IMR-90 (cell line): ENCODE results near the gene ATM. TPM values are rescaled to one million over a fixed set of nuclear protein-coding genes. Genes with fewer than 3 reads are reported as not detected.

Source experiments
- ATAC-seq: fragments of 200-7000 bp; cut with Tn5 transposase; 2 replicates; pipeline ENCODE4 v1.9.1; 2020; ENCODE audit warnings: low read depth, mild to moderate bottlenecking, moderate library complexity
- BruUV-seq: library from RNA; stranded (reverse); fragments of 400-500 nt; replicated peaks from 2 replicates; lab custom pipeline; 2021; lab: Mats Ljungman, UMichigan
- CTCF ChIA-PET: fragments of 300-600 bp; formaldehyde crosslinking; extraction: SDS; loops from one replicate; lab custom pipeline; 2021; ENCODE audit warnings: antibody characterized with exemption; lab: Yijun Ruan, JAX
- POLR2A ChIA-PET: fragments of 300-600 bp; sonication (Branson Sonifier 250); formaldehyde crosslinking; loops from one replicate; lab custom pipeline; 2022; ENCODE audit warnings: antibody characterized with exemption; ENCODE audit not compliant: unreplicated experiment; lab: Charles Lee
- DNase-seq: peaks from one replicate; pipeline ENCODE4 v3.0.0; 2013
- H2AFZ ChIP-seq: replicated peaks from 2 replicates; pipeline ENCODE3; 2013; ENCODE audit warnings: low read length, mild to moderate bottlenecking; ENCODE audit not compliant: poor library complexity
- H2AK5ac ChIP-seq: 2 replicates; pipeline ENCODE4 v1.6.1; 2013; ENCODE audit warnings: low read depth, low read length, inconsistent platforms
- H2AK9ac ChIP-seq: replicated peaks from 2 replicates; pipeline ENCODE3; 2013; ENCODE audit warnings: mild to moderate bottlenecking, low read depth, low read length, moderate library complexity; ENCODE audit not compliant: poor library complexity
- H2BK120ac ChIP-seq: 2 replicates; pipeline ENCODE4 v1.6.1; 2013; ENCODE audit warnings: low read depth, low read length, inconsistent platforms
- H2BK15ac ChIP-seq: 3 replicates; pipeline ENCODE4 v1.6.1; 2013; ENCODE audit warnings: low read depth, low read length, inconsistent platforms
- H2BK20ac ChIP-seq: 2 replicates; pipeline ENCODE4 v1.6.1; 2013; ENCODE audit warnings: low read depth, mild to moderate bottlenecking, inconsistent platforms, low read length, moderate library complexity
- H2BK5ac ChIP-seq: 2 replicates; pipeline ENCODE4 v1.6.1; 2013; ENCODE audit warnings: mild to moderate bottlenecking, low read depth, low read length, inconsistent platforms; ENCODE audit not compliant: poor library complexity, severe bottlenecking
- H3K14ac ChIP-seq: replicated peaks from 2 replicates; pipeline ENCODE4 v1.6.1; 2013; ENCODE audit warnings: low read depth, low read length, inconsistent platforms
- H3K18ac ChIP-seq: 2 replicates; pipeline ENCODE4 v1.6.1; 2013; ENCODE audit warnings: low read depth, low read length, control low read depth
- H3K23ac ChIP-seq: 2 replicates; pipeline ENCODE4 v1.6.1; 2013; ENCODE audit warnings: low read depth, low read length, inconsistent platforms
- H3K27ac ChIP-seq: 2 replicates; pipeline ENCODE4 v1.5.1; 2013; ENCODE audit warnings: mild to moderate bottlenecking, control low read depth, low read length; ENCODE audit not compliant: insufficient read depth
- H3K27me3 ChIP-seq: 2 replicates; pipeline ENCODE4 v1.6.1; 2013; ENCODE audit warnings: low read length; ENCODE audit not compliant: control insufficient read depth, insufficient read depth
- H3K36me3 ChIP-seq: 2 replicates; pipeline ENCODE4 v1.6.1; 2013; ENCODE audit warnings: low read length, mixed read lengths; ENCODE audit not compliant: control insufficient read depth, insufficient read depth
- H3K4ac ChIP-seq: 2 replicates; pipeline ENCODE4 v1.6.1; 2013; ENCODE audit warnings: low read depth, low read length, inconsistent platforms
- H3K4me1 ChIP-seq: 2 replicates; pipeline ENCODE4 v1.6.1; 2013; ENCODE audit warnings: low read length, mixed read lengths; ENCODE audit not compliant: control insufficient read depth, insufficient read depth
- H3K4me2 ChIP-seq: 2 replicates; pipeline ENCODE4 v1.6.1; 2013; ENCODE audit warnings: low read depth, mild to moderate bottlenecking, control low read depth, low read length, moderate library complexity
- H3K4me3 ChIP-seq: 2 replicates; pipeline ENCODE4 v1.5.1; 2013; ENCODE audit warnings: low read depth, mild to moderate bottlenecking, control low read depth, low read length, moderate library complexity; ENCODE audit not compliant: insufficient read depth
- H3K56ac ChIP-seq: 2 replicates; pipeline ENCODE4 v1.6.1; 2013; ENCODE audit warnings: low read length, inconsistent platforms; ENCODE audit not compliant: insufficient read depth; ENCODE audit errors: extremely low read depth
- H3K79me1 ChIP-seq, 2 experiments: 2 replicates each; pipeline ENCODE4 v1.6.1; 2013; ENCODE audit warnings: low read length in 2 of 2, inconsistent platforms in 1 of 2, low read depth in 1 of 2
- H3K9ac ChIP-seq: 2 replicates; pipeline ENCODE4 v1.6.1; 2013; ENCODE audit warnings: low read depth, low read length, control low read depth
- H3K9me1 ChIP-seq: 2 replicates; pipeline ENCODE4 v1.6.1; 2013; ENCODE audit warnings: low read length, inconsistent platforms; ENCODE audit not compliant: insufficient read depth
- H3K9me3 ChIP-seq: 2 replicates; pipeline ENCODE4 v1.6.1; 2013; ENCODE audit warnings: low read length; ENCODE audit not compliant: control insufficient read depth, insufficient read depth
- H4K20me1 ChIP-seq: 2 replicates; pipeline ENCODE4 v1.6.1; 2013; ENCODE audit warnings: low read length, inconsistent platforms; ENCODE audit not compliant: insufficient read depth
- H4K5ac ChIP-seq: 2 replicates; pipeline ENCODE4 v1.6.1; 2013; ENCODE audit warnings: mild to moderate bottlenecking, low read depth, low read length, control low read depth
- H4K8ac ChIP-seq, 2 experiments: 2 replicates each; pipeline ENCODE4 v1.6.1; 2013; ENCODE audit warnings: low read depth in 2 of 2, low read length in 2 of 2, control low read depth in 1 of 2, inconsistent platforms in 1 of 2
- H4K91ac ChIP-seq: 2 replicates; pipeline ENCODE4 v1.6.1; 2013; ENCODE audit warnings: low read depth, low read length, inconsistent platforms; ENCODE audit not compliant: insufficient read depth
- BHLHE40 ChIP-seq: fragments of 150-350 bp; IDR thresholded peaks from 2 replicates; pipeline ENCODE4 v1.6.1; 2016; ENCODE audit warnings: mild to moderate bottlenecking, low read depth, low read length
- CHD1 ChIP-seq: IDR thresholded peaks from 2 replicates; pipeline ENCODE4 v1.6.1; 2012; ENCODE audit warnings: low read depth, low read length, improper control_type of control experiment
- FOS ChIP-seq: fragments of 150-350 bp; IDR thresholded peaks from 2 replicates; pipeline ENCODE4 v1.6.1; 2016; ENCODE audit warnings: low read depth, low read length
- MAFK ChIP-seq: IDR thresholded peaks from 2 replicates; pipeline ENCODE4 v1.6.1; 2012; ENCODE audit warnings: low read depth, low read length, improper control_type of control experiment
- MAZ ChIP-seq: IDR thresholded peaks from 2 replicates; pipeline ENCODE4 v1.6.1; 2012; ENCODE audit warnings: low read depth, mild to moderate bottlenecking, low read length, improper control_type of control experiment, moderate library complexity, borderline replicate concordance
- MXI1 ChIP-seq: IDR thresholded peaks from 2 replicates; pipeline ENCODE4 v1.6.1; 2012; ENCODE audit warnings: low read depth, mild to moderate bottlenecking, low read length, moderate library complexity, borderline replicate concordance
- NFE2L2 ChIP-seq: fragments of 150-350 bp; IDR thresholded peaks from 2 replicates; pipeline ENCODE4 v1.6.1; 2016; ENCODE audit warnings: low read depth, mild to moderate bottlenecking, low read length
- POLR2A ChIP-seq: IDR thresholded peaks from 2 replicates; pipeline ENCODE4 v1.6.1; 2012; ENCODE audit warnings: mild to moderate bottlenecking, low read depth, low read length
- RAD21 ChIP-seq: IDR thresholded peaks from 2 replicates; pipeline ENCODE4 v1.6.1; 2012; ENCODE audit warnings: low read length, improper control_type of control experiment
- RFX5 ChIP-seq: IDR thresholded peaks from 2 replicates; pipeline ENCODE4 v1.8.0; 2012; ENCODE audit warnings: low read depth, mild to moderate bottlenecking, low read length, moderate library complexity
- SMC3 ChIP-seq: fragments of 150-350 bp; IDR thresholded peaks from 2 replicates; pipeline ENCODE4 v1.6.1; 2016; ENCODE audit warnings: low read depth, mild to moderate bottlenecking, antibody characterized with exemption, low read length, moderate library complexity
- dilution Hi-C: fragments of 300-500 bp; cut with HindIII; formaldehyde crosslinking; loops from one replicate; pipeline ENCODE4 v1.14.3; 2018; ENCODE audit warnings: low sequenced_read_pairs; ENCODE audit not compliant: unreplicated experiment
- in situ Hi-C: fragments of 300-500 bp; cut with MboI; formaldehyde crosslinking; loops from 3 replicates; pipeline ENCODE4 v1.14.3; 2019; ENCODE audit warnings: low sequenced_read_pairs, inconsistent platforms, mixed read lengths
- intact Hi-C: fragments of 100-400 bp; cut with micrococcal nuclease; formaldehyde crosslinking; loops from 2 replicates; pipeline ENCODE4 v1.10.0; 2022
- polyA plus RNA-seq, 3 experiments: library from polyadenylated mRNA; depleted of rRNA; stranded (reverse); fragments of >200 nt; gene quantifications; 2 replicates each; pipeline ENCODE4 v1.2.3, GENCODE V29; 2012; ENCODE audit warnings: low replicate concordance in 1 of 3
- total RNA-seq: library from RNA; depleted of rRNA; stranded (reverse); fragments of >200 nt; gene quantifications from 2 replicates; pipeline ENCODE4 v1.2.3, GENCODE V29; 2012
- TF ChIP-seq, protein P1 (sequence below): fragments of 150-350 bp; IDR thresholded peaks from 2 replicates; pipeline ENCODE4 v1.6.1; 2016; ENCODE audit warnings: low read depth, mild to moderate bottlenecking, low read length, moderate library complexity, borderline replicate concordance
- TF ChIP-seq, protein P2 (sequence below): fragments of 150-350 bp; IDR thresholded peaks from 2 replicates; pipeline ENCODE4 v1.6.1; 2017; ENCODE audit warnings: mild to moderate bottlenecking, antibody characterized with exemption, low read length, low read depth

ATM gene
- total and polyA plus RNA-seq, 2 of the 4 experiments (the other 2 are of a cell fraction), result 18.1 to 30.6 TPM

DNA sequence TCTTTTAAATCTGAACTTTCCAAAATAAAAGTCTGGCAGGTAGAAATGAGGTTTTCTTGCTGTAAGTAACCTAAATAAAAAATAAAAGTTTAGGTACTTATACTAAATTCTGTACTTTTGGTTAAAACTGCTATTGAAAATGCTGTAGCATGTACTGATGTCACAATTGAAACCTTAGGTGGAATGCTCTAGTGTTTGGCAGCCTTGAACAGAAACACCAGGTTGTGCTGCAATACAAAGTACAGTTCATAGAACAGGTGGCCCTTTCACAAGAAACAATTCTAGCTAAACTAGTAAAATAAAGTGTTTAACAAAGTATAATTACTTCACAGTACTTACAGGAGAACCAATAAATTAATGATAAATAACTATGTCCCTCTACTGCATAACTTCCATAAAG is 25.5 kb upstream of the ATM start:
- H3K9me1 ChIP-seq, result peaks cover 7% of the 10 kb centered on the region; the same call in 1 of the 2 replicates
- no peak overlapping the region for H2BK20ac ChIP-seq
- no TSS peak for BruUV-seq
- H3K9me3 ChIP-seq, result no peaks in the 10 kb centered on the region
- H2AK5ac ChIP-seq, result no peak overlapping the region
- no peak for ATAC-seq
- H3K56ac ChIP-seq, result no peak overlapping the region
- H3K27me3 ChIP-seq, result no peaks in the 10 kb centered on the region
- no peak overlapping the region for H4K91ac ChIP-seq
- no peak overlapping the region for H2BK15ac ChIP-seq
- dilution Hi-C loops, result no loop called here
- ChIA-PET CTCF (no interaction called here), POLR2A (no interaction called here)
- no peak overlapping the region for H3K27ac ChIP-seq
- in situ Hi-C loops, result no loop called here
- H4K5ac ChIP-seq, result no peak overlapping the region
- H4K8ac ChIP-seq, result no peak overlapping the region
- no peak overlapping the region for H3K14ac ChIP-seq
- no peak overlapping the region for H3K9ac ChIP-seq
- H3K23ac ChIP-seq, result no peak overlapping the region
- no peak overlapping the region for H2BK5ac ChIP-seq
- intact Hi-C loops, result no loop called here
- peaks cover 3% of the 10 kb centered on the region for H3K4me1 ChIP-seq
- no peak overlapping the region for H3K4ac ChIP-seq
- no peak overlapping the region for H3K18ac ChIP-seq
- no peak overlapping the region for H2BK120ac ChIP-seq
- H3K36me3 ChIP-seq, result peaks cover 9% of the 10 kb centered on the region
- H3K4me3 ChIP-seq, result no peak overlapping the region
- no peaks in the 10 kb centered on the region for H4K20me1 ChIP-seq
- no peak for DNase-seq
- TF ChIP-seq, protein P1, sequence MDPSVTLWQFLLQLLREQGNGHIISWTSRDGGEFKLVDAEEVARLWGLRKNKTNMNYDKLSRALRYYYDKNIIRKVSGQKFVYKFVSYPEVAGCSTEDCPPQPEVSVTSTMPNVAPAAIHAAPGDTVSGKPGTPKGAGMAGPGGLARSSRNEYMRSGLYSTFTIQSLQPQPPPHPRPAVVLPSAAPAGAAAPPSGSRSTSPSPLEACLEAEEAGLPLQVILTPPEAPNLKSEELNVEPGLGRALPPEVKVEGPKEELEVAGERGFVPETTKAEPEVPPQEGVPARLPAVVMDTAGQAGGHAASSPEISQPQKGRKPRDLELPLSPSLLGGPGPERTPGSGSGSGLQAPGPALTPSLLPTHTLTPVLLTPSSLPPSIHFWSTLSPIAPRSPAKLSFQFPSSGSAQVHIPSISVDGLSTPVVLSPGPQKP, result no peak
- TF ChIP-seq POLR2A, result no peak
- TF ChIP-seq CHD1, result no peak
- no peak for TF ChIP-seq NFE2L2
- TF ChIP-seq SMC3, result no peak
- no peak for TF ChIP-seq FOS
- no peak for TF ChIP-seq RAD21
- no peak for TF ChIP-seq BHLHE40
- TF ChIP-seq, protein P2, sequence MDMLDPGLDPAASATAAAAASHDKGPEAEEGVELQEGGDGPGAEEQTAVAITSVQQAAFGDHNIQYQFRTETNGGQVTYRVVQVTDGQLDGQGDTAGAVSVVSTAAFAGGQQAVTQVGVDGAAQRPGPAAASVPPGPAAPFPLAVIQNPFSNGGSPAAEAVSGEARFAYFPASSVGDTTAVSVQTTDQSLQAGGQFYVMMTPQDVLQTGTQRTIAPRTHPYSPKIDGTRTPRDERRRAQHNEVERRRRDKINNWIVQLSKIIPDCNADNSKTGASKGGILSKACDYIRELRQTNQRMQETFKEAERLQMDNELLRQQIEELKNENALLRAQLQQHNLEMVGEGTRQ, result no peak
- no peak for TF ChIP-seq MAFK
- TF ChIP-seq MXI1, result no peak
- TF ChIP-seq MAZ, result no peak
- TF ChIP-seq RFX5, result no peak
- peaks cover 10 to 46% of the 10 kb centered on the region in 2 experiments for H3K79me1 ChIP-seq
- H3K4me2 ChIP-seq, result no peak overlapping the region
- H2AK9ac ChIP-seq, result no peak overlapping the region
- no peak overlapping the region for H2AFZ ChIP-seq
